CD4-positive, alpha-beta memory T cell (primary cell): Measurements from ENCODE around the gene KIF26B. TPM values are rescaled to one million over a fixed set of nuclear protein-coding genes. Genes with fewer than 3 reads are reported as not detected.

Experiments
- CTCF ChIA-PET: fragments of 350-600 bp; sonication (Branson Sonifier 250); formaldehyde crosslinking; loops from one replicate; lab custom pipeline; 2021; ENCODE audit warnings: inconsistent platforms; ENCODE audit not compliant: partially characterized antibody; lab: Charles Lee
- POLR2A ChIA-PET: fragments of 350-600 bp; sonication (Branson Sonifier 250); formaldehyde crosslinking; loops from one replicate; lab custom pipeline; 2021; ENCODE audit not compliant: partially characterized antibody; lab: Charles Lee
- DNase-seq, 5 donors: peaks; one replicate each; pipeline versions ENCODE4 v3.0.0 to v3.0.0-alpha.2; 2020 to 2022; ENCODE audit warnings: mixed read lengths in 1 of 5
- H3K27ac ChIP-seq: one replicate; pipeline ENCODE4 v1.7.0; 2013; ENCODE audit warnings: low read depth, low read length
- H3K27me3 ChIP-seq: 2 replicates; pipeline ENCODE4 v1.7.0; 2013; ENCODE audit warnings: mild to moderate bottlenecking, low read length, moderate library complexity; ENCODE audit not compliant: insufficient read depth
- H3K36me3 ChIP-seq: 2 replicates; pipeline ENCODE4 v1.7.0; 2013; ENCODE audit warnings: mild to moderate bottlenecking, low read length, moderate library complexity; ENCODE audit not compliant: insufficient read depth
- H3K4me1 ChIP-seq: 2 replicates; pipeline ENCODE4 v1.7.0; 2013; ENCODE audit warnings: mild to moderate bottlenecking, low read length, moderate library complexity; ENCODE audit not compliant: insufficient read depth
- H3K4me3 ChIP-seq, 2 donors: one replicate each; pipeline ENCODE4 v1.7.0; 2013; ENCODE audit warnings: low read length in 2 of 2, mild to moderate bottlenecking in 1 of 2
- H3K9me3 ChIP-seq, 2 donors: one replicate each; pipeline ENCODE4 v1.7.0; 2013; ENCODE audit warnings: low read length in 2 of 2, control low read depth in 1 of 2; ENCODE audit not compliant: control insufficient read depth in 1 of 2
- H3K27ac Mint-ChIP-seq, 7 donors: one replicate each; pipeline ENCODE4 v1.8.0; 2020 to 2021; ENCODE audit warnings: mixed read lengths in 7 of 7, mild to moderate bottlenecking in 6 of 7, inconsistent platforms in 3 of 7, moderate library complexity in 3 of 7
- H3K27me3 Mint-ChIP-seq, 2 donors: one replicate each; pipeline ENCODE4 v1.8.0; 2020 to 2021; ENCODE audit warnings: mixed read lengths in 2 of 2
- H3K36me3 Mint-ChIP-seq, 2 donors: one replicate each; pipeline ENCODE4 v1.8.0; 2020 to 2021; ENCODE audit warnings: mixed read lengths in 2 of 2, inconsistent platforms in 1 of 2, mild to moderate bottlenecking in 1 of 2
- H3K4me1 Mint-ChIP-seq, 4 donors: one replicate each; pipeline ENCODE4 v1.8.0; 2020 to 2021; ENCODE audit warnings: mixed read lengths in 4 of 4, mild to moderate bottlenecking in 1 of 4
- H3K4me3 Mint-ChIP-seq, 8 donors: one replicate each; pipeline ENCODE4 v1.8.0; 2020 to 2021; ENCODE audit warnings: mixed read lengths in 8 of 8, mild to moderate bottlenecking in 7 of 8, moderate library complexity in 6 of 8, inconsistent platforms in 3 of 8
- H3K9me3 Mint-ChIP-seq, 8 donors: one replicate each; pipeline ENCODE4 v1.8.0; 2020 to 2021; ENCODE audit warnings: mixed read lengths in 8 of 8, mild to moderate bottlenecking in 5 of 8, inconsistent platforms in 3 of 8, moderate library complexity in 1 of 8
- intact Hi-C: fragments of 100-400 bp; cut with micrococcal nuclease; formaldehyde crosslinking; loops from one replicate; pipeline ENCODE4 v1.15.1; 2023
- polyA plus RNA-seq, 2 donors: library from polyadenylated mRNA; unstranded; fragments of 300-500 nt; fragmentation: Illumina TruSeq; gene quantifications; one replicate each; pipeline ENCODE4 v1.2.3, GENCODE V29; 2021
- total RNA-seq, 2 experiments: library from RNA; stranded (reverse); gene quantifications; one replicate each; pipeline ENCODE4 v1.2.3, GENCODE V29; 2021

Gene KIF26B
- total and polyA plus RNA-seq, 4 experiments from 2014 or later = 0.10 TPM; not detected in 3

GRCh38 chr1:245181158-245181517 is 26.4 kb downstream of the KIF26B start:
- POLR2A ChIA-PET = no interaction called here
- no peak overlapping the region for H3K27ac ChIP-seq
- Mint-ChIP-seq H3K36me3 (no peaks in the 10 kb centered on the region), H3K4me1 (no peaks in the 10 kb centered on the region), H3K27me3 (peaks cover 2 to 4% of the 10 kb centered on the region in 2 donors), H3K9me3 (peaks cover 0 to 2% (median 0%) of the 10 kb centered on the region in 8 donors), H3K27ac (no peak overlapping the region), H3K4me3 (no peak overlapping the region)
- no peaks in the 10 kb centered on the region for H3K9me3 ChIP-seq
- CTCF ChIA-PET = interaction anchor here (1.3 to 1.4 kb wide), 2 partner anchors 24 to 28 kb away, joined by 3 read pairs; no protein-coding TSS in a partner anchor
- no peak overlapping the region for H3K4me3 ChIP-seq
- no peak for DNase-seq
- H3K4me1 ChIP-seq = no peaks in the 10 kb centered on the region
- no peaks in the 10 kb centered on the region for H3K36me3 ChIP-seq
- intact Hi-C loops = no loop called here
- H3K27me3 ChIP-seq = no peaks in the 10 kb centered on the region

GRCh38 chr1:245182028-245182427 is 27.2 kb downstream of the KIF26B start:
- POLR2A ChIA-PET = no interaction called here
- no peaks in the 10 kb centered on the region for H3K36me3 Mint-ChIP-seq
- intact Hi-C loops = no loop called here

DNA sequence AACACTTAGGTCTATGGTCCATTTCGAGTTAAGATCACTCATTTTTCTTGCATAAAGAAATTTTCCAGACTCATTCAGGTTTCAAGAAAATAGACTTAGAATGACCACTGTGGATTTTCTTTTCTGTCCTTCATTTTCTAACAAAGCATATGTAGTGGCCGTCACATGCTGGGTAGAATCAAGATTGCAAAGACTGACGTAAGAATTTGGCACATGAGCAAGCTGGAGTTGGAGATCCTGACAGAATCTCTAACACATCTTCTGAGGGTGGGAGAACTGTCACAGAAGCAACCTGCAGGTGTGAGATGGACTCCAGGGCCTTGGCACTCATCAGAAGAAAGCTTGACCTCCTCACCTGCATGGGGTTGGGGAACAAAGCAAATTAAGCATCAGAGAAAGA is 28.6 kb downstream of the KIF26B start:
- H3K4me3 Mint-ChIP-seq = no peak overlapping the region
- ChIA-PET CTCF (no interaction called here), POLR2A (no interaction called here)
- H3K27ac Mint-ChIP-seq = no peak overlapping the region
- no peak overlapping the region for H3K4me3 ChIP-seq
- DNase-seq = no peak
- no peaks in the 10 kb centered on the region for H3K4me1 ChIP-seq
- no peaks in the 10 kb centered on the region for H3K27me3 ChIP-seq
- no peaks in the 10 kb centered on the region for H3K4me1 Mint-ChIP-seq
- H3K9me3 Mint-ChIP-seq = peaks cover 0 to 6% (median 0%) of the 10 kb centered on the region in 8 donors
- H3K9me3 ChIP-seq = no peaks in the 10 kb centered on the region
- H3K27me3 Mint-ChIP-seq = peaks cover 2 to 11% of the 10 kb centered on the region in 2 donors
- H3K36me3 ChIP-seq = no peaks in the 10 kb centered on the region
- no peaks in the 10 kb centered on the region for H3K36me3 Mint-ChIP-seq
- no peak overlapping the region for H3K27ac ChIP-seq
- intact Hi-C loops = no loop called here

More at GRCh38 chr1:245182028-245182427, 27.2 kb downstream of the KIF26B start:
- H3K4me3 Mint-ChIP-seq = no peak overlapping the region
- H3K9me3 Mint-ChIP-seq = peaks cover 0 to 2% (median 0%) of the 10 kb centered on the region in 8 donors
- H3K4me1 Mint-ChIP-seq = no peaks in the 10 kb centered on the region
- no peaks in the 10 kb centered on the region for H3K36me3 ChIP-seq
- no peak for DNase-seq
- H3K4me3 ChIP-seq = no peak overlapping the region
- CTCF ChIA-PET = interaction anchor here (1.4 kb wide), 1 partner anchor 25 kb away, joined by 3 read pairs; no protein-coding TSS in a partner anchor
- no peaks in the 10 kb centered on the region for H3K9me3 ChIP-seq
- H3K27me3 ChIP-seq = no peaks in the 10 kb centered on the region
- no peak overlapping the region for H3K27ac Mint-ChIP-seq
- H3K27ac ChIP-seq = no peak overlapping the region
- H3K27me3 Mint-ChIP-seq = peaks cover 2 to 4% of the 10 kb centered on the region in 2 donors
- no peaks in the 10 kb centered on the region for H3K4me1 ChIP-seq

GRCh38 chr1:245184779-245185178 is 30.0 kb downstream of the KIF26B start:
- no peak overlapping the region for H3K4me3 ChIP-seq
- Mint-ChIP-seq H3K27ac (no peak overlapping the region), H3K4me1 (no peaks in the 10 kb centered on the region), H3K27me3 (peaks cover 2 to 13% of the 10 kb centered on the region in 2 donors), H3K4me3 (no peak overlapping the region), H3K36me3 (no peaks in the 10 kb centered on the region), H3K9me3 (peaks cover 0 to 6% (median 0%) of the 10 kb centered on the region in 8 donors)
- H3K4me1 ChIP-seq = no peaks in the 10 kb centered on the region
- no peak overlapping the region for H3K27ac ChIP-seq
- ChIA-PET CTCF (no interaction called here), POLR2A (no interaction called here)
- no peaks in the 10 kb centered on the region for H3K9me3 ChIP-seq
- no peaks in the 10 kb centered on the region for H3K27me3 ChIP-seq
- no peak for DNase-seq
- no peaks in the 10 kb centered on the region for H3K36me3 ChIP-seq
- intact Hi-C loops = no loop called here

DNA sequence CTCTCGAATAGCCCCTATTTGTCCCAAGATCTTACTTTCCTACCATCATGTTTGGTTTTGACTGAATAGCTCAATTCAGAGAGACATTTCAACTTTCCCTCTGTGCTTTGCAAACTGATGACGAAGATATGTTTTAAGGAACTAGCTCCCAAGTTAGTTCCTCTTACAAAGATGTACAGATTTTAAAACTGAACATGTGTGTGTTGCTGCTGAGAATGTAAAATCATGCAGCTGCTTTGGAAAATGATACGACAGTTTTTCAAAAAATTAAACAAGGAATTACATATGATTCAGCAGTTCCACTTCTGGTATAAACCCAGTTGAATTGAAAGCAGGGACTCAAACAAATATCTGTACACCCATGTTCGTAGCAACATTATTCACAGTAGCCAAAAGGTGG is 33.6 kb downstream of the KIF26B start:
- no peak for DNase-seq
- H3K36me3 ChIP-seq = no peaks in the 10 kb centered on the region
- no peaks in the 10 kb centered on the region for H3K27me3 ChIP-seq
- no peaks in the 10 kb centered on the region for H3K36me3 Mint-ChIP-seq
- ChIA-PET POLR2A (no interaction called here), CTCF (no interaction called here)
- no peak overlapping the region for H3K27ac Mint-ChIP-seq
- peaks cover 0 to 6% (median 0%) of the 10 kb centered on the region in 8 donors for H3K9me3 Mint-ChIP-seq
- H3K4me3 Mint-ChIP-seq = no peak overlapping the region
- H3K27me3 Mint-ChIP-seq = peaks cover 2 to 11% of the 10 kb centered on the region in 2 donors
- H3K9me3 ChIP-seq = no peaks in the 10 kb centered on the region
- no peaks in the 10 kb centered on the region for H3K4me1 ChIP-seq
- intact Hi-C loops = no loop called here
- no peak overlapping the region for H3K4me3 ChIP-seq
- no peaks in the 10 kb centered on the region for H3K4me1 Mint-ChIP-seq
- no peak overlapping the region for H3K27ac ChIP-seq

DNA sequence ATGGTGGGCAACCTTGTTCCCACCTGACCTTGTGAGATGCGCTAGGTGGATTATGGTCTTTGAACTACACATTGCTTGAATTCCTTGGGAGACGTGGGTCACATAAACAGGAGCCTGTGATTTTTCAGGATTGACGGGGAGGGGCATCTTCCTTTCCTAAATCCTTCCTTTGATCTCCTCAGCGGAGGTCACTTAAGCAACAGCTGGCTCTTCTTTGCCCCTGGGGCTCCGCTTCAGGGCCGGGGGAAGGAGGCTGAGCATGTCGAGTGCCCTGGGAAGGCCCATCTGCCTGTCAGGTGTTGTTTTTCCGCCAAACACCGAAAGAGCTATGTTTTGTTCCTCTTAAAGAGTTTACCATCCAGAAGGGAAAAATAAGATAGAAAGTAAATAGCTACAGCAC is 40.6 kb downstream of the KIF26B start:
- Mint-ChIP-seq H3K4me3 (no peak overlapping the region), H3K27ac (no peak overlapping the region), H3K36me3 (no peaks in the 10 kb centered on the region), H3K9me3 (peaks cover 0 to 2% (median 0%) of the 10 kb centered on the region in 8 donors), H3K4me1 (no peaks in the 10 kb centered on the region), H3K27me3 (peaks cover 4 to 5% of the 10 kb centered on the region in 2 donors)
- no peak for DNase-seq
- Histone ChIP-seq H3K4me3 (no peak overlapping the region), H3K4me1 (no peaks in the 10 kb centered on the region), H3K9me3 (no peaks in the 10 kb centered on the region), H3K27me3 (no peaks in the 10 kb centered on the region), H3K36me3 (no peaks in the 10 kb centered on the region), H3K27ac (no peak overlapping the region)
- ChIA-PET CTCF (no interaction called here), POLR2A (no interaction called here)
- intact Hi-C loops = no loop called here

DNA sequence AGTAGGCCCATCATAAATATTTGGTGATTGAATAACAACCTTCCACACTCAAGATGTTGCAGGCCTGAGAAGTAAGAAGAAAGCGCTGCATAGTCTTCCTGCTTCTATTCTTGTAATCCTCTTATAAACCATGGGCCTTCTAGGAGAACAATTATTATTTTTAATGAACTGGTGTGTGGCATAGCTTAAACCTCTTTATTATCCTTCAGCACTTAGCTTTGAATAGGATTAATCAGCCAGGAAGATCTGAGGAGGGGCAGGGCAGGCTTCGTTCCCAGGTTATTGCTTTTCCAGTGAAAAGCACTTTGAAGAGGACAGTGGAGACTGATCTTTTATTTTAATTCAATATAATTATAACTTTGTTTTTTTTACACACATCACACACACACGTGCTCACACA is 42.3 kb downstream of the KIF26B start:
- no peak overlapping the region for H3K4me3 Mint-ChIP-seq
- Histone ChIP-seq H3K9me3 (no peaks in the 10 kb centered on the region), H3K4me1 (no peaks in the 10 kb centered on the region), H3K36me3 (no peaks in the 10 kb centered on the region), H3K27ac (no peak overlapping the region), H3K4me3 (no peak overlapping the region), H3K27me3 (no peaks in the 10 kb centered on the region)
- POLR2A ChIA-PET = no interaction called here
- H3K4me1 Mint-ChIP-seq = no peaks in the 10 kb centered on the region
- intact Hi-C loops = no loop called here
- H3K9me3 Mint-ChIP-seq = peaks cover 0 to 2% (median 0%) of the 10 kb centered on the region in 8 donors
- no peak overlapping the region for H3K27ac Mint-ChIP-seq
- H3K36me3 Mint-ChIP-seq = no peaks in the 10 kb centered on the region
- CTCF ChIA-PET = no interaction called here
- no peak for DNase-seq
- H3K27me3 Mint-ChIP-seq = peaks cover 5 to 6% of the 10 kb centered on the region in 2 donors
